ENCODE results near the gene TEDC2. TPM values are rescaled to one million over a fixed set of nuclear protein-coding genes. Genes with fewer than 3 reads are reported as not detected.

The TEDC2 gene
- total and polyA plus RNA-seq, 10 of the 15 experiments (the other 5 are each of a cell fraction or from before 2014, with no cell fraction given) = 0.23 to 47.9 (median 19.1) TPM

GRCh38 chr16:2432801-2433505 is 27.0 kb upstream of the TEDC2 start:
- peaks cover 28% of the 10 kb centered on the region for H3K79me2 ChIP-seq (ENCODE audit: control insufficient read depth, insufficient read depth, low read length)
- H3K27ac ChIP-seq (ENCODE audit: control insufficient read depth, insufficient read depth) = no peak overlapping the region
- ChIA-PET POLR2A (no interaction called here), SMC1A (ENCODE audit: uncharacterized antibody, unreplicated experiment) (no interaction called here), RAD21 (ENCODE audit: unreplicated experiment) (no interaction called here), CTCF (interaction anchor here (0.7 to 1.3 kb wide), 2 partner anchors 42 to 43 kb away, joined by 3 read pairs; partner anchors contain the start of gene TBC1D24)
- DNase-seq (ENCODE audit: low read depth, low spot score) (no peak), ATAC-seq (no peak), FAIRE-seq (no peak)
- H3K9me3 ChIP-seq (replicated peaks; ENCODE audit: control insufficient read depth, insufficient read depth, low read length) = no peaks in the 10 kb centered on the region
- H4K20me1 ChIP-seq (ENCODE audit: control insufficient read depth, insufficient read depth) = no peaks in the 10 kb centered on the region
- no peak overlapping the region for H2AFZ ChIP-seq (ENCODE audit: control insufficient read depth, low read depth, low read length)
- H3K4me2 ChIP-seq (ENCODE audit: control insufficient read depth, insufficient read depth) = peak overlapping the region; percentile 14; the same call in 1 of the 2 replicates
- no peaks in the 10 kb centered on the region for H3K27me3 ChIP-seq (replicated peaks in 1 of 2; ENCODE audit: control insufficient read depth in 2 of 2, insufficient read depth in 2 of 2, low read length in 1 of 2)
- in situ Hi-C loops (cut with MboI) (loop anchor here (5.0 kb wide), 1 partner anchor 74 kb away; no protein-coding TSS in a partner anchor), intact Hi-C loops (cut with micrococcal nuclease; ENCODE audit: unreplicated experiment) (loop anchor here (2.0 kb wide), 1 partner anchor 68 kb away; no protein-coding TSS in a partner anchor)
- BruUV-seq (replicated peaks) = no TSS peak
- WGBS (ENCODE audit: insufficient coverage, insufficient replicate concordance, low lambda C conversion rate, missing lambda C conversion rate) = 99% methylated on average over 15 of the region's 15 CpGs
- TF ChIP-seq KLF5 (IDR thresholded peaks at IDR 0.05; ENCODE audit: partially characterized antibody) (no peak), NFYB (IDR thresholded peaks at IDR 0.05; ENCODE audit: insufficient read depth, low read depth, low read length) (no peak), PAX5 (IDR thresholded peaks at IDR 0.05; ENCODE audit: borderline replicate concordance, low read depth, low read length) (no peak), PRDM15 (CRISPR knock-in tag; IDR thresholded peaks at IDR 0.05) (no peak), SMC3 (IDR thresholded peaks at IDR 0.05; ENCODE audit: borderline replicate concordance, low read length) (no peak), CUX1 (IDR thresholded peaks at IDR 0.05; ENCODE audit: insufficient replicate concordance, low read depth, low read length) (no peak), RFX5 (IDR thresholded peaks at IDR 0.05; ENCODE audit: low read depth, low read length) (no peak)
- H3K4me1 ChIP-seq (ENCODE audit: control insufficient read depth, insufficient read depth, low read length) = peaks cover 5% of the 10 kb centered on the region
- peaks cover 28 to 31% of the 10 kb centered on the region in 2 experiments for H3K36me3 ChIP-seq (ENCODE audit: control insufficient read depth in 2 of 2, insufficient read depth in 2 of 2, low read length in 1 of 2)
- no peak overlapping the region for H3K9ac ChIP-seq (ENCODE audit: control insufficient read depth, insufficient read depth, low read length)
- no peak overlapping the region for H3K4me3 ChIP-seq

Data from GM12878 (cell line).